Activated CD4-positive, alpha-beta T cell treated with anti-CD3 and anti-CD28 coated beads, Interleukin-2, amount 50 U/mL, for 16 hours (primary cell): Measurements from ENCODE around the gene ACOX3.
"Not testable (repeated sequence)": the region's sequence is repeated elsewhere in the genome, so short reads cannot be mapped to it uniquely, and the experiment has no call there.

Experiments
- DNase-seq: peaks from one replicate; pipeline ENCODE4 v3.0.0-alpha.2; 2020

The ACOX3 gene

DNA sequence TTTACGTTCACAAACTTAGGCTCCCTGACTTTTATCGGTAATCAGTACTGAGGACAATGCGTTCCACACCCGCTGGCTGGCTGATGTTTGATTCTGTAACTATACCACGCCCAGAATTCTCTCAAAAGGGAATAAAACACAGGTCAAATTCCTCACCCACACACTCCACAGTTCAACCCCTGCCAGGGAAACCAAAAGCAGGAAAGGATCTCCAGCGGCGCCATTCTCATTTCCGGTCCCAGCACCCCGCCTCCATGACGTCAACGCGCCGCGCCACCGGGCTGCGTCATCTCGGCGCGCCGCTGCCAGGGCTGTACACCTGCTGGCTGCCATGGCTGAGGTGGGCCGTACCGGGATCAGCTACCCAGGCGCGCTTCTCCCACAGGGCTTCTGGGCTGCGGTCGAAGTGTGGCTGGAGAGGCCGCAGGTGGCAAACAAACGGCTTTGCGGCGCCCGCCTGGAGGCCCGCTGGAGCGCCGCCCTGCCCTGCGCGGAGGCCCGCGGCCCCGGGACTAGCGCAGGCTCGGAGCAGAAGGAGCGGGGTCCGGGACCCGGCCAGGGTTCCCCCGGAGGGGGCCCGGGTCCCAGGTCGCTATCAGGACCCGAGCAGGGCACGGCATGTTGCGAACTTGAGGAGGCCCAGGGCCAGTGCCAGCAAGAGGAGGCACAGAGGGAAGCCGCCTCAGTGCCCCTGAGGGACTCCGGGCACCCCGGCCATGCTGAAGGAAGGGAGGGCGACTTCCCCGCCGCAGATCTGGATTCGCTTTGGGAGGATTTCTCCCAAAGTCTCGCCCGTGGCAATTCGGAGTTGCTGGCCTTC, at the start of gene ACOX3, which contains the start of gene TRMT44:
TSS of gene ACOX3 (minus strand) at position 232 of the 820 bp plus-strand sequence. CDS start 24,202 bp downstream, outside the sequence.
TSS of gene TRMT44 (plus strand) at position 286 of the 820 bp plus-strand sequence. CDS start at position 332, 46 bp downstream.
- DNase-seq = peak; percentile 94

DNA sequence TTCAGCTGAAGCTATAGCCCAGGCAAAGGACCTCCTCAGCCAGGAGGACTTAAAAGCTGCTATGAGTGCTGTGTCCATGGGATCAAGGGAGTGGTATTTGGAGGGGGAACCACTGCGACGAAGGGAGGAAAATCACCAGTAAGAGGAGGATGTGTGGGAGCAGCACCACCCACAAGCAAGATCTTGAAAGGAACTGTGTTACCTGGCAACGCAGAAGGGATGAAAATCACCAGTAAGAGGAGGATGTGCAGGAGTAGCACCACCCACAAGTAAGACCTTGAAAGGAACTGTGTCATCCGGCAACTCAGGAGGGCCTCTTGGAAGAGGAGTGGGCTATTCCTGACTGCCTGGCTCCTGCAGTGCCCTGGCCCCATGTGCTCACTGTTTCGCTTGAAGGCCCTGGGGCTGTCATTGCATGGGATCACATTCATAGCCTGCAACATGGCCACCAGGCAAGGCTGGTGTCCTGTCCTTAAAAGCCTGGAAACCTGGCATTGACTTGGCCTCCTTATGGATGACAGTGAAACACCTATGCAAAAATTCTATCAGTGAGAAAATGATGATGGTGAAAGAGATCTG, 48.4 kb upstream of the ACOX3 start:
- DNase-seq = no peak

DNA sequence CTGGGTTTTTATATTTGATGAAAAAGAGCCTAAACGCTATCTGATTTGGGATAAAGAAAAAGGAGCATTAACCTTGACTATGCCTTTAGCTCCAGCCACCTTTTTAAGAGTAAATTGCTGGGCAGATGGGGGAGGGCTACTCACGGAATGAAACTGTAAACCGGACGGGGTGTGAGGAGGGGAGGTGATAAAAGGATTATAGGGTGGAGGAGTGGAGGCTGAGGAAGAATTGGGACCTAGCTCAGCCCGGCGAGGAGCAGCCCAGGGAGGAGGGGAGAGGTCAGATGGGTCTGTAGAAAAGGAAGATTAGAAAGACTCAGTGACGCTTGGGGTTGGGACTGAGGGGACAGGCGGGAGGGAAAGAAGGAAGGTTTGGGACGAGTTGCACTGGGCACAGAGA, 46.1 kb upstream of the ACOX3 start:
- not testable (repeated sequence) for DNase-seq

DNA sequence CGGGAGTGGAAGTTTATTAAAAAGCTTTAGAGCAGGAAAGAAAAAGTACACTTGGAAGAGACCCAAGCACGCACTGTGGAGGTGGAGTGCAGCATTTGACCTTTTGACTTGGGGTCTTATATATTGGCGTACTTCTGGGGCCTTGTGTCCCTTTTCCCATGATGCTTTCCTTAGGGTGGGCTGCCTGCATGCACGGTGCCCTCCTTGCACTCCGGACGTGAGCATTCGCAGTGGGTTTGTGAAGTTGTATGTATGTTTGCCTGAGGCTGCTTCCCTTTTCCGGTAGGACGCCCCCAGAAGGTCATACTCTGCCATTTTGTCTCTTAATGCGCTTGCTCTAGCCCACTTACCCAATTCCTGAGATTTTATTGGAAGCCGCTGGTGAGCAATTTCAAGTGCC, 39.7 kb upstream of the ACOX3 start:
- no peak for DNase-seq

DNA sequence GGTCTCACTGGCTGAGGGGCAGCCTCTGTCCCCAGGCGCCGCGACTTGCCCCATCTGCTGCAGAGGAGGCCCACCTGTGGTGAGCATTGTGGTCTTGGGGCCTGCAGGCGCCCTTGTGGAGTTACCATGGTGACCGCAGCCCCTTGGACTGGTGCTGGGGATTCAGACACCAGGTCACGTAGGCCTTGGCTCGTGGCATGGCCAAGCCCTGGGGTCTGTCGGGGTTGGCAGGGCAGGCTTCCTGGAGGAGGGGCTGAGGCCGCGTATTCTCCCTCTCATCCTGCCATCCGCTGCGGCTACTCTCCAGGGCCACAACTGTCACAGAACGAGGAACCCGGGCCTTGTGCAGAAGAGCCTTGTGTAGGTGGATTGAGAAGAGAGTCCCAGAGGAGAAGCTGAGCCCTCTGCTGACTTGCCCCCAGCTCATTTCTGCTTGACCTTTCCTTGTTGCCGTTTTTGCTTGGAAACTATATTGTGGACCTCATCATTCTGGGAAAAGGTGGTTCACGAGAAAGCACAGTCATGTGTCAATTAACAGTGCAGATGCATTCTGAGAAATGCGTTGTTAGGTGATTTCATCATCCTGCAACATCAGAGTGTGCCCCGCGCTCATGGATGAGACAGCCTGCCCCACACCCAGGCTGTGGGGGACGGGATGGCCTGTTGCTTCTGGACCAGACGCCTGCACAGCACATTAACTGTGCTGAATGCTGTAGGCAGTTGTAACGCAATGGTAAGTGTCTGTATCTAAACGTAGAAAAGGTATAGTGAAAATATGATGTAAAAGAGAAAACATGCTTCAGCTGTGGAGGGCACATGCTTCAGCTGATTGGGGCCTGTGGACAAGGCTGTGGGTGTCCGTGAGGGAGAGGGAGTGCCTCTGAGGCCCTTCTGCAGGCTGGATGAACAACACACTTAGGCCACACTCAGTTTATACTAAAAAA, 38.5 kb upstream of the ACOX3 start:
- peak; percentile 6 for DNase-seq

DNA sequence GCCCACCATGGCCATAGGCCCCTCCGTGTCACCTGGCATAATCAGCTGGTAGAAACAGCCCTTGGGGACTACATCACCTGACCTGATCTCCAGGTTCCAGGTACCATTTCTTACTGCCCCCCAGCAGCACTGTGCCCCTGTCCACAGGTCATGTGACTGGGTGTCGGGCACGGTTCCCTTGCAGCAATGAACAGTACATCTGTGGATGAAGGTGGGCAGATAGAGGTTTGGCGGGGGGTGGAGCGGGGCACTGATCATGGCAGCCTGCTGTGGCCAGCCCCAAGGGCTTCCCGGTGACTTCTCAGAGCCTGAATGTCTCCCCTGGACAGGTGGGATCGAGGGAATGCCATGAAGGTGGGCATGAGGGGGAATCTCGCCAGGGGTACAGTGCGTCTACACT, 37.8 kb upstream of the ACOX3 start:
- DNase-seq = no peak

DNA sequence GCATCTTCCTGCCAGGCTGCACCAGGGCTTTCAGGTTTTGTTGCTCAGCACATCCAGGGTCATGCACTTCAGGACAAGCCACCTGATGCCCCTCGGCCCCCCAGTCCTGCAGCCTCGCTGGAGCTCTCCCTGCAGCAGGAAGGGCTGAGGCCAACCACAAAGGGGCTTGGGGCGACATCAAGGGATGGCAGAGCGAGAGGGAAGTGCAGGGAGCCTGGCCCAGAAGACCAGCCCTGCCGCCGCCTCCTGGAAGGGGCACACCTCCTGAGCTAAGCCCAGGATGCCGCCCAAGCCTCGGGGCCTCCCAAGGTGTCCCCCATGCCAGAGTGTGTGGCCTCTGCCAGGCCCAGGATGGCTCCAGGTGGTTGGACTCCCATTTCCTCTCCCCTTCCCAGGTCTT, 37.2 kb upstream of the ACOX3 start:
- no peak for DNase-seq

DNA sequence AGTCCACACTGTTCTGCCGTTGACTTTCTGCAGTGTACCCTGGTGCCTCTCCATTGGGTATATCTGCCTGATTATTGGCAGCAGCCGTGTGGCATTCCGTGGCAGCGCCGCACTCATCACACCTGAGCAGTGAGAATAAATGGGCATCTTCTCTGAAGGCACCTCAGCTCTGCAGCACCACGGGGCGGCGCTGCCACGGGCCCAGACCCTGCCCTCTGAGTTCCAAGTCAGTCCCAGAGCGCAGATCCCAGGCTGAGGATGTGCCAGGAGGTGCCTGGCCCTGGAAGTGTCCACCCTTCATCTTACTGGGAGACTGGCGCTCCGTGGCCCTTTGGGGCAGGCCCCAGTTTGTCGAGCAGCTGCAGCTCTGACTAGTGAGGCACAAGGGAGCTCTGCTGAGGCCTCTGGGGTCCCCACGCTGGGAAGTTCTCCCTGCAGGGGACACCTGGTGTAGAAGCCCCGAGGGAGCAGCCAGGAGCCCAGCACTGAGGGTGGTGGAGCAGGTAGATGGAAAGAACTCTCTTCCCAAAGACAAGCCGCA, 36.6 kb upstream of the ACOX3 start:
- no peak for DNase-seq

DNA sequence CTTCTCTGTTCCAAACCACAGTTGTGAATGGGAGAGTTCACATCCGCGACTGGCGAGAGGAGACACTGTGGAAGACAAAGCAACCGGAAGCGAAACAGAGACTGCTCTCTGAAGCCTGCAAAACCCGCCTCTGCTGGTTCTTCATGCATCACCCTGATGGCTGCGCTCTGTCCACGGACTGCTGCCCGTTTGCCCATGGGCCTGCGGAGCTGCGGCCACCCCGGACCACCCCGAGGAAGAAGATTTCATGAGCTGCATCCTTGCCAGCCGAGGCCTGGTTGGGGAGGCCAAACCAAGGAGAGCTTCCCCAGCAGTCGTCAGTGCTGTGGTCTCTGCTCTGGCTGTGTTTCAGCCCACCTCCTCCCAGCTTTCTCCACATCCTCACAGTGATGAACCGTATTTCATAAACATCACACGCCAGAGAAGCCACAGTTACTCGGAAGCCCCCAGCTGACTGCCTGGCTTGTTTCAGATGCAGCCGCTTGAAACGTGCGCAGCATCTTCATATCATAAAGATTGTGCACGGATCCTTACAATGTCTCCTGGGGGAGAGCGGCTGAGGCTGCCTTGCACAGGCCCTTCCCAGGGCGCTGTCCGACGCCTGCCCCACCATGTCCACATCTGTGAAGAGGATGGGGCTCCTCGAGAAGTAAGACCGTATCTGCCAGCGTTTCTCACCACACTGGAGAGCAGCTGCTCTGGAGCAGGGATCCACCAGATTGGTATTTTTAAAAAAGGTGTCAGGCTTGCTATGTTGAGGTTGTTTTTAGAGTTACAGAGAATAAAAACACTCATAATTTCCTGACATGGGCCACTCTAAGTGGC, 35.4 kb upstream of the ACOX3 start:
- DNase-seq = no peak

DNA sequence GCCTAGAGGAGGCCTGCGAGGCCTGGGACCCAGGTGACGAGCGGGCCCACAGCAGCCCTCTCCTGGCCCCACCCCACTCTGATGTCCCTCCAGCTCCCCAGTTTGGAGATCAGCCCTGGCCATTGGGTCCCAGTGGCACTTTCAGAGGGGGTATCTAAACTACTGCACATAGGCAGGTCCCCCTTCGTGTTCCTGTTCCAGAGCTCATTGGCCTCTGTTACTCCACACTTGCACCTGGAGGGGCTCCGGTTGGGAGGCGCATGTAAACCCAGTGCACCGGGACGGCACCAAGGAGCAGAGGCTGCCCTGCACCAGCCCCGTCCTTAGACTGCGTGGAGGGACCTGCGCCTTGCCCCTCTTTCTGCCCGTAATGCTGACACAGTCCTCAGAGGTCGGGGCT, 34.3 kb upstream of the ACOX3 start:
- no peak for DNase-seq

DNA sequence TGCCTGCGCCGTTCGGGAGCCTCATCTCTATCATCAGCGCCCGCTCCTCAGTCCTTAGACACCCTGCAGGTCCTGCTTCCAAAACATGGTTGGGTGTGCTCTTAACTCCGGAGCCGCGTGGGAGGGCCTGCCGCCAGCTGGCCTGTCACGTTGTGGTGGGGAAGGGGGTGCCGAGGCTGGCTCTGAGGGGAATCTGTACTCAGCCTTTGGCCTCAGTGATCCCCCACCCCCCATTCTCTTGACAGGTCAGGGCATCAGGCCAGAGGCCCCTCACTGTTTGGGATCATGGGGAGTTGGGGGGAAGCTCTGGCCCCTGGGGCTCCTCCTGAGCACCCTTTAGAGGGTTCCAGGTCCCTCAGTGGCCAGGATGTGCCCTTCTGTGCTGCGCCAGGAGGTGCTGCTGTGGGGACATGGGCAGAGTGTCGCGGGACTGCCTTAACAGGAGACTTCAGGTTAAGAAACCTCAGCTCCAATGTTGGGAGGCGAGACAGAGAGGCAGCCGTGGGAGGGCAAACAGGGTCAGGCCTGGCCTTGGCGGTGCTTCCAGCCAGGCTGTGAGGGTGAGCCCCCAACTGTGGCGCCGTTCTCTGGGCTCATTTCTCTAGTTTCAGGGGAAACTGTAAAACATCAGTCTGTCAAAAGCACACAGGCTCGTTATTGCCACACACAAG, 33.5 kb upstream of the ACOX3 start:
- no peak for DNase-seq

DNA sequence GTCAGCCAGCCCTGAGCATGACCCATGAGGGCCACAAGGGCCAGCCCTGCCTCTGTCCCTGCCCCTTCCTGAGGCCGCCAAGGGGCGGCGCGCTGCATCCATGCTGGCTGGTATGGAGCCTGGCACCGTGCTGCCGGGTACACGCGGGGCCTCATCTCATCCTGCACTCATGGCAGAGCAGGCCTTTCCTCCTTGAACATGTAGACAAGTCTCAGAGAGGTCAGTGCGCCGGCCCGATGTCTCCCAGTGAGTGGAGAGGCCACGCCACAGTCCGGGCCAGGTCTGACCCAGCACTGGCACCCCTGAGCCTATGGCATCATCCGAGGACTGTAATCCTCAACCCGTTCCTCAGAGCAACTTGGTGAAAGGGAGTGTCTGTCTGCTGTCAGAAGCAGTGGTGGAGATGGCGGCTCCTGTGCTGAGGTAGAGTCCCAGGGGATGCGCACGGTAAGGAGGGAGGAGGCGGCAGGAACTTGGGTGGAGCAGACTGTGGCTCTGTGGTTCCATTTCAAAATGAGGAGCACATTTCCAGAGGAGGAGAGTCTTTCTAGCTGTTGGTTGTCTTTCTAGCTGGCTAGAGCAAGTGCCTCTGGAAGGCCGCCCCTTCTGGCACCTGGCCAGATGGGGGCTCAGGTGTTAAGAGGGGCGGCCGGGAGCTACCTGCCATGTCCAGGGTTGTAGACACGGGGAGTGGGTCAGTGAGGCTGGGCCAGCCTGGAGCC, 32.8 kb upstream of the ACOX3 start:
- DNase-seq = no peak

DNA sequence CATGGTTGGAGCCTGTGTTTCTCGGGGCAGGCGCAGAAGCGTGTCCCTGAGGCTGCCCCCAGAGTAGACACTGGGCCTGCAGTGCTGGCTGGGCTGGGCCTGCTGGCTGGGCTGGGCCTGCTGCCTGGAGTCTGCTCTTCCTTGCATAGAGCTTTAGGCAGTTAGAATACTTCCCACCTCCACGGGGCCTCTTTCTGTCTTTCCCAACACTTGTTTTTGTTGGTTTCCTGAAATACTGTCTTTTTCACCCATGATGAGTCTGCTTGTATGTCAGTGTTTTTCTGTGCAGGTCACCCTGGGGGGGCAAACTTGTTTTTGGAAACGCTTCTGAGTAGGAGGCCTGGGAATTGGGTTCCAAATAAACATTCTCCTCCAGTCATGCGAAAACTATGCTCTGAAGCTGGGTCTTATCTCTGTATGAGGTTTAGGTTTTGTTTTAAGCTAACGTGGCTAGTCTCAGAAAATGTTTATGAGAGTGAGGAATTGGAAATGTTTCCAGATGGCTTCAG, 32.2 kb upstream of the ACOX3 start:
- DNase-seq = no peak

DNA sequence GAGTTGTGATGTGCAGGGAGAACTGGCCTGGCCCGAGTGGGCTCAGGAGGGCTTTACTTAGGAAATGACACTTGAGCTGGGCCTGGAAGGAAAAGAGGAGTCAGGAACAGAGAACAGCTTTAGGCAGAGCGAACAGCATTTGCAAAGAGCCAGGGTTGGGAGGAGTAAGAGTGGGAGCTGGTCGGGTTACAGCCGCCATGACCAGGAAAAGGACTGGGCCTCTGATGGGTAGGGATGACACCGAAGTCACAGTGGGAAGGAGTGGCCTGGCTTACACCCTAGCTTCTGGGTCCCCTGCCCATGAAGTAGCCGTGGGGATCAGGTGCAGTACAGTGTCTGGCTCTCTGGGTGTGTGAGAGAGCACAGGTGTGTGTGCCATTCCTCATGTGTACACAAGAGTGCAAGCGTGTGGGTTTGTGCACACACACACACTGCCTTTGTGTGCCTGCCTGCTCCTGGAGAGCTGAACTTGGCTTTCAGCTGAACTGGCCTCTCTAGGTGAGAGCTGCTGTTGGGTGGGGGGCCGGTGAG, 31.7 kb upstream of the ACOX3 start:
- no peak for DNase-seq

DNA sequence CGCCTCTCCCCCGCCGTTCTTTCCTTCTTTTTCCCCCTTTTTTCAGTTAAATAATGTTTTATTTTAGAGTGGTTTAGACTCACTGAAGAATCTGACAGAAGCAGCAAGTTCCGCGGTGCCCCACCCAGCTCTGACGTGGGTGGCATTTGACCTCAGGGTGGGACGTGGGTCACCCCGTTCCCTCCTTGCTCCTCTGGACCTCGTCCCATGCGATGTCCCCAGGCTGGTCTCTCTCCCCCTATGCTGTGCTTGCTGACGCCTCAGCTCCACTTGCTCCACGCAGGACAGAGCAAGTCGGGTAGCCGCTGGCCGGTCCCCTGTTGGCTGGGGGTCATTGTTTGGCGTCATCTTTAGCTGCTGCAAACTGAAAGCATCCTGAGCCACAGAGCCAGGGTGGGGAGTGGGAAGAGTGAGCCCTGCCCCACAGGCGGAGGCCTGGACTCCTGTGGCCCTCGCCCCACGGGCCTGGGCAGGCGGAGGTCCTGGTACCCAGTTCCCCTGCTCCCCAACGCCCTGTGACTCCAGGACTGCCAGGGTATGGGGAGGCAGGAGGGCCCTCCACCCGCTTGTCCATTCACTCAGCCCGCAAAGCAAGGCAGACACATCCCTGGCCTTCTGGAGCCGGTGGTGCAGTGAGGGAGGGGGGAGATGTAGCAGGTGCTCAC, 30.8 kb upstream of the ACOX3 start:
- DNase-seq = no peak

DNA sequence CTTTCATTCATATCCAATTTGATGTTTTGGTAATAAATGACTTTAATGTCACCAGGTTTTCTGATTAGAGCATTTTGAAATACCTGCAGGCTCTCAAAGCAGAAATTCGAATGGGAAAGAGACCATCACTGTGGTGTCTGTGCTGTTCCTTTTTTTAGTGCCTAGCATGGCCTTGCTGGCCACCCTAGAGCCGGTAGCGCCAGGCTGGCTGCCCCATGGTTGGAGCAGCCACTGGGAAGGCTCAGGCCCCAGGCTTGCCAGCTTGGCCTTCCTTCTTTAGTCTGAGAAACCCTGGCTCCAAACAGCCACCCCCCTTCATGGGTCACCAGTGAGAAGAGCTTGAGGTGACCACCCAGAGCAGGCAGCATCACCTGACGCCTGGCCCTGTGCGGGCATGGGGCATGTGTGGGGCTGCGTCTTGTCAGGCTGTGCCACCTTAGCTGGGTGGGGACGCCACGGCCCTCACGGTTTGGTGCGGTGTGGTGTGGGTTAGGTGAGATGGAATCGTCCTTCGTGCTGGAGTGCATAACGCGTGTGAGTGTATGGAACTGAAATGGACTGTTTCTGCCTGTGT, 30.0 kb upstream of the ACOX3 start:
- DNase-seq = no peak

DNA sequence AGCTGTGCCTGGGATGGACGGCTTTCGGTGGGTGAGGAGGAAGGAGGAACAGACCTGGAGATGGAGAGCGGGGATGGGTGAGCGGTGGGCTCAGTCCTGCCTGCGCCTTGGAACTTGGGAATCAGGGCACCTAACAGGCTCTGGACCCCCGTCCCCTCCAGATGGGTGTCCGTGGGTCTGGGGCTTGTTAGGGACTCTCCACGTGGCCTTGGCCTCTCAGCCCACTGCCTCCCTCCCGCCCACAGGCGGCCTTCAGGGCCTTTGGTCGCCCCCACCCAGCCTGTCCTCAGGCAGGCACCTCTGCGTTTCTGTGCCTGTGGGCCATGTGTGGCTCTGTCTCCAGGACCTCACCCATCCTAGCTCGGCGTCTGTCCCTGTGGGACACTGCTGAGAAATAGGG, 29.0 kb upstream of the ACOX3 start:
- DNase-seq = no peak

DNA sequence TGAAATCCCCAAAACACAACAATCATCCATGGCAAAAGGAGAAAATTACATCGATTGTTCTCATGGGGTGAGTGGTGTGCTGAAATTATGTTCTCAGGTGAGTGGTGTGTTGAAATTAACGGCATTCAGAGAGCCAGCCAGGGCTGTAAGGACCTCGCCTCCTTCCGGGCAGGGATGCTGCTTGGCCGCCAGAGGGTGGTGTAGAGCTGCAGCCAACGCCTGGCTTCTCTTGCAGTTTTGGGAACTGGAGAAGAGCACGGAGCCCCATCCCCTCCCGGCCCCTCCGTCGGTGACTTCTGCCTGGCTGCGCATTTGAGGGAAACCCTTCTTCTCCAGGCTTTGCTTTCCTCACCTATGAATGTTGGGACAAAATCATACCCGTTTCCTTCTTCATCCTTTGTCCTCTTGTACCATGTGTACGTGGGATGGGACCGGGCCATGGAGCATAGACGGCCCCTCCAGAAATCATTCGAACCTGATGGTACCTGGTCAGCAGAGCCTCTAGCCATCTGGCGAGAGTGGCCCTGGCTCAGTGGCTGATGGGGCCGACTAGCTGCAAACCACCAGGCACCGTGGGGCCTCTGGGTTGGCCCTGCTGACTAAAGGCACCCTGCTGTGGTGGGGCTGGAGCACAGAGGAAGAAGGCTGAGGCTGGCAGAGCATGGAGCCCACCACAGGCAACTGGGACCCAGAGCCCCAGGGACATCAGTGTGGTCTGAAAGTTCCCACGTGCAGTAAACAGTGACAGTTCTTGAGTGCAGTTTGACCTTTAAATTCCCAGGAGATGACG, 28.4 kb upstream of the ACOX3 start:
- DNase-seq = peak; percentile 49

DNA sequence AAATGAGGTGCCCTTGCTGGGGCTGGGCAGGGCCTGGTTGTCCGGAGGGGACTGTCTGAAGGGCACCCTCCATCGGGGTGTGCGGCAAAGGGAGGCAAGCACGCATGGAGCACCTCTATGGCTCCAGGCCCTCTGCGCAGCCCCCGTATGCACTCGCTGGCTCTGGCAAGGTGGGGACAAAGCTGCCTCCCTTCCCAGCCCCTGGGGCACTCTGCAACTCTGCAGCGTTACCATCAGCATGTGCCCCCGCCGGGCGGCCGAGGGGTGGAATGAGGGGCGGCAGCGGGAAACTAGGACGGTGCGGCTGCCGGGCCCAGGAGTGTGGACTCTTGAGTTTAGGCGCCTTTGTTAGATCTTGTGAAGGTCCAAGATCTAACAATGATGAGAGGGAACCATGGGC, 26.5 kb upstream of the ACOX3 start:
- no peak for DNase-seq
